Testis (tissue), 3 donors: Measurements from ENCODE around the gene PFKFB4. TPM values are rescaled to one million over a fixed set of nuclear protein-coding genes. Genes with fewer than 3 reads are reported as not detected.

ENCODE experiments used
- DNase-seq: peaks from one replicate; pipeline ENCODE4 v3.0.0-alpha.2; 2019
- H3K27ac ChIP-seq, 2 donors: fragments of 200-600 bp; sonication (generic); one replicate each; pipeline ENCODE4 v1.5.1; 2019
- H3K27me3 ChIP-seq: fragments of 200-600 bp; sonication (generic); one replicate; pipeline ENCODE4 v1.5.1; 2019
- H3K36me3 ChIP-seq: fragments of 200-600 bp; sonication (generic); one replicate; pipeline ENCODE4 v1.5.1; 2017; ENCODE audit warnings: low read depth; ENCODE audit errors: missing control alignments
- H3K4me1 ChIP-seq: fragments of 200-600 bp; sonication (generic); one replicate; pipeline ENCODE4 v1.5.1; 2019
- H3K4me3 ChIP-seq, 2 donors: fragments of 200-600 bp; sonication (generic); one replicate each; pipeline ENCODE4 v1.5.1; 2017 to 2019
- H3K9me3 ChIP-seq: fragments of 200-600 bp; sonication (generic); one replicate; pipeline ENCODE4 v1.5.1; 2017
- POLR2A ChIP-seq: fragments of 450-650 bp; IDR thresholded peaks from one replicate; pipeline ENCODE4 v1.6.1; 2017; ENCODE audit warnings: antibody characterized with exemption, mild to moderate bottlenecking, moderate library complexity
- WGBS, 2 donors: methylation state at CpG; one replicate each; pipeline ENCODE4 v1.1.5; 2018; 5-methylcytosine and 5-hydroxymethylcytosine counted together
- intact Hi-C: fragments of 100-400 bp; cut with DNase I; formaldehyde crosslinking; loops from one replicate; pipeline ENCODE4 v1.15.1; 2023; ENCODE audit warnings: low total_unique reads
- polyA plus RNA-seq: library from polyadenylated mRNA; stranded (reverse); fragments of 350-450 nt; fragmentation: Illumina TruSeq; extraction: RNeasy Lipid Tissue Mini Kit (QIAGEN cat#74804); gene quantifications from one replicate; pipeline ENCODE4 v1.2.3, GENCODE V29; 2014; ENCODE audit warnings: low read depth, low replicate concordance; ENCODE audit not compliant: insufficient read depth
- total RNA-seq, 2 donors: library from RNA; depleted of rRNA; stranded (reverse); fragments of >200 nt; gene quantifications; one replicate each; pipeline ENCODE4 v1.2.3, GENCODE V29; 2016
- TF ChIP-seq, protein P1 (sequence below), 3 experiments: fragments of 450-650 bp in 2 of 3; fragments of 200-600 bp in 1 of 3; sonication (generic) in 1 of 3; IDR thresholded peaks; one replicate each; pipeline ENCODE4 v1.5.1; 2016 to 2019; ENCODE audit warnings: antibody characterized with exemption in 3 of 3, mild to moderate bottlenecking in 2 of 3, moderate library complexity in 1 of 3

The PFKFB4 gene
- total and polyA plus RNA-seq, 3 donors from 2014 or later, result 57.3 to 136 (median 134) TPM

DNA sequence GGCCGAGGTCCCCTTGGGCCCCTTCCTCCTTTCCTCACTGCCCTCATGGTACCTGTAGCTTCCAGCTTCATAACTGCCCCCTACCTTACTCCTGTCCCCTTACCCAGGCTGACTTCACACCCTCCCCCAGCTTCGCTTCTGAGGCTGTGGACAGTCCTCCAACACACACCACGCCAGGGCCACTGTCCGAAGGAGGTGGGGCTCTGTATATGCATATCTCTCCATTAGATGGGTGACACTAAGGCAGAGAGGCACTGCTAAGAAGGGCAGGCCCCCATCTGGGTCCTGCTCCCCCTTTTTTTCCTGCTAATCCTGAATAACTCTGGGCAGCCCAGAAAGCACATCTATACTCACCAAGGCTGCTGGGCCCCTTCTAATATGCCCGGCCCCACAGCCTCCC is 39.6 kb upstream of the PFKFB4 start:
- 80 to 87% methylated on average over 5 of the region's 5 CpGs for WGBS, 2 donors
- intact Hi-C loops, result no loop called here
- no peaks in the 10 kb centered on the region for H3K27me3 ChIP-seq
- no peak overlapping the region for H3K27ac ChIP-seq
- peaks cover 33% of the 10 kb centered on the region for H3K4me1 ChIP-seq
- H3K36me3 ChIP-seq, result no peaks in the 10 kb centered on the region
- H3K4me3 ChIP-seq, result no peak overlapping the region
- H3K9me3 ChIP-seq, result no peaks in the 10 kb centered on the region
- DNase-seq, result no peak
- TF ChIP-seq, protein P1, sequence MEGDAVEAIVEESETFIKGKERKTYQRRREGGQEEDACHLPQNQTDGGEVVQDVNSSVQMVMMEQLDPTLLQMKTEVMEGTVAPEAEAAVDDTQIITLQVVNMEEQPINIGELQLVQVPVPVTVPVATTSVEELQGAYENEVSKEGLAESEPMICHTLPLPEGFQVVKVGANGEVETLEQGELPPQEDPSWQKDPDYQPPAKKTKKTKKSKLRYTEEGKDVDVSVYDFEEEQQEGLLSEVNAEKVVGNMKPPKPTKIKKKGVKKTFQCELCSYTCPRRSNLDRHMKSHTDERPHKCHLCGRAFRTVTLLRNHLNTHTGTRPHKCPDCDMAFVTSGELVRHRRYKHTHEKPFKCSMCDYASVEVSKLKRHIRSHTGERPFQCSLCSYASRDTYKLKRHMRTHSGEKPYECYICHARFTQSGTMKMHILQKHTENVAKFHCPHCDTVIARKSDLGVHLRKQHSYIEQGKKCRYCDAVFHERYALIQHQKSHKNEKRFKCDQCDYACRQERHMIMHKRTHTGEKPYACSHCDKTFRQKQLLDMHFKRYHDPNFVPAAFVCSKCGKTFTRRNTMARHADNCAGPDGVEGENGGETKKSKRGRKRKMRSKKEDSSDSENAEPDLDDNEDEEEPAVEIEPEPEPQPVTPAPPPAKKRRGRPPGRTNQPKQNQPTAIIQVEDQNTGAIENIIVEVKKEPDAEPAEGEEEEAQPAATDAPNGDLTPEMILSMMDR (IDR thresholded peaks at IDR 0.05), result no peak
- TF ChIP-seq POLR2A, result no peak

DNA sequence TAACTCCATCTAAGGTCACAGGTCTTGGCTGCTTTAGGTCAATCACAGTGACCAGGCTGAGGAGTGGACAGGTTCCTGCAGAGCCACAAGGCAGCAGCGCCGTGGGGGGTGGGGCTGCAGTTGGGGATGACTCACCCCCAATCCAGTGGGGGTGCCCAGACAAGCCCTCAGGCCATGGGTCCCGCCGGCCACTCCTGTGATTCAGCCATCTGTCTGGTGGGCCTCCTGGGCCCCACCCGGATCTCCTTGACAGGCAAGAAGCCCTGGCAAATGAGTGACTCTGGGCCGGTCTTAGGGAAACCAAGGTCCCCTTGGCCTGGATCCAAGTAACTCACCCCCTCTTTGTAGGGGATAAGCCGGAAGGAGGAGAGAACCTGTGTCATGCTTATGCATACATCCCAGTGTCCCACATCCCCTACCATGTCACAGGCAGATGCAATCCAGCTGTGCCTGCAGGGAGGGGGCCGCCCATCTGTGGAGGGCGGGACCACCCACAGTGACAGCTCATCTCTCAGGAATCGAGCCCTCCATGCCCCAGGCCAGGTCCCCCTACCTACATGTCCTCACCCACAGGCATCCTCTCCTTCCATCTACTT is 39.0 kb upstream of the PFKFB4 start:
- TF ChIP-seq, protein P1 (IDR thresholded peaks at IDR 0.05), result no peak
- TF ChIP-seq POLR2A, result no peak
- H3K36me3 ChIP-seq, result no peaks in the 10 kb centered on the region
- no peak overlapping the region for H3K27ac ChIP-seq
- H3K4me1 ChIP-seq, result peaks cover 33% of the 10 kb centered on the region
- no peak overlapping the region for H3K4me3 ChIP-seq
- DNase-seq, result peak; percentile 25
- intact Hi-C loops, result no loop called here
- no peaks in the 10 kb centered on the region for H3K27me3 ChIP-seq
- no peaks in the 10 kb centered on the region for H3K9me3 ChIP-seq
- WGBS, 2 donors, result 47 to 60% methylated on average over 5 to 10 of the region's 10 CpGs

DNA sequence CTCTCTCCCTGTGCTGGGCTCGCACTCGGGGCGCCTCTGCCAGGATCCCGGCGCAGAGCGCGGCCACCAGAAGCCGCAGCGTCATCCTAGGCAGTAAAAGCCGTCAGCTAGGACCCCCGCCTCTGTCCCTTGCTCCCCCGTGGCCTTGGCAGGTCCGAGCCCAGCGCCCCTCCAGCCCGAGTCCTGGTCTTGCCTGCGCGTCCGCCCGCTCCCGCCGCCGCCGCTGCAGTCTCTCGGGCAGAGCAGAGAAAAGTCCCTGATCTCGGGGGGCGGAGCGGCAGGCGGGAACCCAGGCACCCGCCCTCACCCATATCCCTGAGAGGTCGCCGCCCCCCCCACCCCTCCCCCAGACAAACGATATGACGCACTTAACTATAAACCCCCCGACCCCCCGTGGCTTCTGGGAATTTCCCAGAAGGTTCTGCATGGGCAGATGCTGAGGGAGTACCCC is 38.5 kb upstream of the PFKFB4 start, which contains the start of gene COL7A1:
COL7A1 (minus strand) TSS at position 255 of the 451 bp plus-strand sequence; CDS start at position 85, 170 bp downstream.
- no peak within 1 kb of the TSS for H3K27ac ChIP-seq
- no peaks in the 10 kb centered on the region for H3K27me3 ChIP-seq
- H3K4me1 ChIP-seq, result peaks cover 33% of the 10 kb centered on the region
- H3K4me3 ChIP-seq, result peak within 1 kb of the TSS; percentile 31 to 54
- intact Hi-C loops, result no loop called here
- TF ChIP-seq POLR2A, result no peak
- TF ChIP-seq, protein P1 (IDR thresholded peaks at IDR 0.05), result no peak
- H3K36me3 ChIP-seq, result no peaks in the 10 kb centered on the region
- no peak for DNase-seq
- 10% methylated on average over 35 of the region's 35 CpGs; no CpG with 5 or more reads in 1 of the 2 donors for WGBS, 2 donors
- no peaks in the 10 kb centered on the region for H3K9me3 ChIP-seq

DNA sequence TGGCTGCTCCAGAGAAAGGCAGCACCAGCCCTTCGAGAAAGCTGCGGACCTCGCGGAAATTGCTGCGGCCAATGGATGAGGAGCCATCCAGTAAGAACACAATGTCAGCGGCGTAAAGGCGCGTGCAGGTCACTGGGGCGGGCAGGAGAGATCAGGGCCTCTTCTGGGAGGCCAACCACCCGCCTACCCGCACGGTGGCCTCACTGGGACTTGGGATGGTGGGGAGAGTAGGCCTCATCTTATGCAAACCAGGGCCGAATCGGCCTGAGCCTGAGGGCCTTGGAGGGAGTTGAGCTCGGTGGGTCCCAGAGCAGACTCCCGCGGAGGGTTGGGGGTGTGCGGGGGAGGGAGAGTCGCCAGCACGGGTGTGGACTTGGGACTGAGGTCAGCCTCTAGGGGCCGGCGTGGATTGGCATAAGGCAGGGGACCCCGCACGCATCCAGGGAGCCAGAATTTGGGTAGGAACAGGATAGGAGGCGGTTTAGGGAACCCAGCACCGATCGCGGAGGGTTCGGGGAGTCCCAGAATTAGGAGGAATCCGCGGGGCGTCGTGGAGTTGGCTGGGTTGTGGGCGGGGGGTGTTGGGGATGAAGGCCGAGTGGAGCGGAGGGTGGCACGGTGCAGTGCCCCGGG is 37.9 kb upstream of the PFKFB4 start:
- peaks cover 31% of the 10 kb centered on the region for H3K4me1 ChIP-seq
- TF ChIP-seq, protein P1 (IDR thresholded peaks at IDR 0.05), result no peak
- no peak for TF ChIP-seq POLR2A
- H3K36me3 ChIP-seq, result no peaks in the 10 kb centered on the region
- no peaks in the 10 kb centered on the region for H3K9me3 ChIP-seq
- intact Hi-C loops, result no loop called here
- whole genome bisulfite sequencing, 2 donors, result 25 to 48% methylated on average over 21 to 39 of the region's 39 CpGs
- H3K27me3 ChIP-seq, result no peaks in the 10 kb centered on the region
- no peak overlapping the region for H3K27ac ChIP-seq
- H3K4me3 ChIP-seq, result peak overlapping the region; percentile 31 to 54
- DNase-seq, result no peak
